Neural progenitor cell (in vitro differentiated cells): ENCODE measurements around the gene ZFPM1. TPM values are rescaled to one million over a fixed set of nuclear protein-coding genes. Genes with fewer than 3 reads are reported as not detected.
"Not testable (repeated sequence)": the region's sequence is repeated elsewhere in the genome, so short reads cannot be mapped to it uniquely, and the experiment has no call there.

Experiments used
- DNase-seq: peaks from one replicate; pipeline ENCODE4 v3.0.0-alpha.2; 2016; ENCODE audit warnings: low spot score
- H2AFZ ChIP-seq: fragments of 200-600 bp; sonication (generic); replicated peaks from 2 replicates; pipeline ENCODE4 v1.6.1; 2016; ENCODE audit warnings: antibody characterized with exemption
- H3F3A ChIP-seq: fragments of 200-600 bp; sonication (generic); 2 replicates; pipeline ENCODE4 v1.6.1; 2016; ENCODE audit warnings: antibody characterized with exemption, low read depth
- H3K27ac ChIP-seq: fragments of 200-600 bp; sonication (generic); 2 replicates; pipeline ENCODE4 v1.5.1; 2016; ENCODE audit warnings: mild to moderate bottlenecking
- H3K27me3 ChIP-seq: fragments of 200-600 bp; sonication (generic); 2 replicates; pipeline ENCODE4 v1.6.1; 2016; ENCODE audit warnings: mild to moderate bottlenecking, moderate library complexity
- H3K36me3 ChIP-seq: fragments of 200-600 bp; sonication (generic); 2 replicates; pipeline ENCODE4 v1.5.1; 2016
- H3K4me1 ChIP-seq: fragments of 200-600 bp; sonication (generic); 2 replicates; pipeline ENCODE4 v1.6.1; 2016; ENCODE audit warnings: mixed run types
- H3K4me2 ChIP-seq: fragments of 200-600 bp; sonication (generic); 2 replicates; pipeline ENCODE4 v1.6.1; 2016
- H3K4me3 ChIP-seq: fragments of 200-600 bp; sonication (generic); 2 replicates; pipeline ENCODE4 v1.5.1; 2016
- H3K79me2 ChIP-seq: fragments of 200-600 bp; sonication (generic); 2 replicates; pipeline ENCODE4 v1.6.1; 2016; ENCODE audit warnings: low read depth
- H3K9ac ChIP-seq: fragments of 200-600 bp; sonication (generic); 2 replicates; pipeline ENCODE4 v1.6.1; 2016
- H3K9me3 ChIP-seq: fragments of 200-600 bp; sonication (generic); 2 replicates; pipeline ENCODE4 v1.5.1; 2016; ENCODE audit warnings: low read depth
- H4K20me1 ChIP-seq: fragments of 200-600 bp; sonication (generic); 2 replicates; pipeline ENCODE4 v1.6.1; 2016; ENCODE audit warnings: low read depth
- H3K27ac Mint-ChIP-seq: 3 replicates; pipeline ENCODE4 v1.8.0; 2021; ENCODE audit warnings: mixed read lengths
- H3K27me3 Mint-ChIP-seq: 2 replicates; pipeline ENCODE4 v1.8.0; 2022; ENCODE audit warnings: low read depth, mild to moderate bottlenecking, inconsistent platforms, moderate library complexity, mixed read lengths; ENCODE audit not compliant: insufficient read depth
- H3K36me3 Mint-ChIP-seq: 3 replicates; pipeline ENCODE4 v1.8.0; 2021; ENCODE audit warnings: mixed read lengths
- H3K4me1 Mint-ChIP-seq: 3 replicates; pipeline ENCODE4 v1.8.0; 2021; ENCODE audit warnings: mixed read lengths
- H3K4me3 Mint-ChIP-seq: 3 replicates; pipeline ENCODE4 v1.8.0; 2021; ENCODE audit warnings: mild to moderate bottlenecking, moderate library complexity, mixed read lengths
- H3K9me3 Mint-ChIP-seq: 3 replicates; pipeline ENCODE4 v1.8.0; 2020; ENCODE audit warnings: mixed read lengths
- CTCF ChIP-seq: fragments of 200-600 bp; sonication (generic); IDR thresholded peaks from 2 replicates; pipeline ENCODE4 v1.5.1; 2017; ENCODE audit warnings: antibody characterized with exemption, mild to moderate bottlenecking
- EZH2 ChIP-seq: fragments of 200-600 bp; sonication (generic); IDR thresholded peaks from 2 replicates; pipeline ENCODE4 v1.6.1; 2017; ENCODE audit warnings: antibody characterized with exemption, mild to moderate bottlenecking, moderate library complexity
- EZH2phosphoT487 ChIP-seq: fragments of 200-600 bp; sonication (generic); IDR thresholded peaks from 2 replicates; pipeline ENCODE4 v1.6.1; 2017; ENCODE audit warnings: antibody characterized with exemption
- total RNA-seq: library from RNA; depleted of rRNA; stranded (reverse); fragments of >200 nt; gene quantifications from 2 replicates; pipeline ENCODE4 v1.2.3, GENCODE V29; 2015; ENCODE audit warnings: low replicate concordance

Gene ZFPM1
- total RNA-seq, 1 donor from 2014 or later: 0.36 TPM

DNA sequence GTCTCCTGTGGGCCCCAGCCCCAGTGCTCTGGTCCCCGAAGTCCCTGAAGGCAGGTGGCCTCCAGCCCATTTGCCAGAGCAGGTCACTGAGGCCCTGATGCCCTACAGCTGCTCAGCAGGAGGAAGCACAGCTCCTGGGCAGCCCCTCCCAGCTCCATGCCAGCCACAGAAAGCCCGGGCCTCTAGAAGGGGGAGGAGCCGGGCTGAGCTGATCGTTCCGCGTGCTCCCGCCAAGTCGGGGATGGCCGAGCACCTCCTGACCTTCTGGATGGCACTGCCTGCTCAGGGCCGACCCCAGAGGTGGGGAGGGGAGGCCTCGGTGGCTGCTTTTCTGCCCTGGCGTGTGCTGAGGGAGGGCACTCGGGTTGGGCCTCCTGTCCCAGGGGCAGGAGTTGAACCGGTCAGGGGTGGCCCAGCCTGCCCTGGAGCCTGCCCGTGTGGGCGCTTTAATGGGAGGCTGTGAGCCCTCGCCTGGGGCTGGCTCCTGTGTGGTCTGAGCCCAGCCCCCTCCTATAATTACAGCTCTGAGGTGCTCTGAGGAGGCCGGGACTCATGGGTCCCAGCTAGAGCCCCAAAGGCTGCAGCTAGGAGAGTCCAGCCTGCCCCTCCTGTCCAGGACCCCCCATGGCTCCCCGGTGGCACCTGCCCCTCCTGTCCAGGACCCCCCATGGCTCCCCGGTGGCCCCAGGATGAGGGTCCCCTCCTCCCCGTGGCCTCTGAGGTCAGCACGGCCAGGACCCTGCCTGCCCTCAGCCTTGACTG, 29.7 kb downstream of the ZFPM1 start:
- Histone ChIP-seq H3K27ac (no peak overlapping the region), H3K4me1 (peaks cover 19% of the 10 kb centered on the region), H3K27me3 (no peaks in the 10 kb centered on the region), H3F3A (peaks cover 3% of the 10 kb centered on the region), H2AFZ (no peak overlapping the region), H3K4me3 (no peak overlapping the region), H3K36me3 (no peaks in the 10 kb centered on the region), H3K79me2 (no peaks in the 10 kb centered on the region), H3K9me3 (no peaks in the 10 kb centered on the region), H4K20me1 (peaks cover 13% of the 10 kb centered on the region), H3K4me2 (peak overlapping the region; percentile 17), H3K9ac (no peak overlapping the region)
- peak; percentile 66 for DNase-seq
- Mint-ChIP-seq H3K36me3 (peaks cover 2% of the 10 kb centered on the region), H3K27ac (no peak overlapping the region), H3K27me3 (peaks cover 4% of the 10 kb centered on the region), H3K4me3 (no peak overlapping the region), H3K9me3 (no peaks in the 10 kb centered on the region), H3K4me1 (peaks cover 24% of the 10 kb centered on the region)
- no peak for TF ChIP-seq EZH2phosphoT487

DNA sequence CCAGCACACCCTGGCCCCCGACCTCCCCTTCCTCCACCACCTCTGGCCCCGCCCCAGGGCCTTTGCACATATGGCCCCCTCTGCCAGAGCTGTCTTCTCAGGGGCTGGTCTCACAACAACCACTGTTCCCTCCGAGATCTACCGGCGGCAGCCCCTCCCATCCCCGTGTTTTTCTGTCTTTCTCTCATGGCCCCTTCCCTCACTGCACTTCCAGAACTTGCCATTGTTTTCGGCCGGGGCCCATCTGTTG, 30.2 kb downstream of the ZFPM1 start:
- Mint-ChIP-seq H3K9me3 (no peaks in the 10 kb centered on the region), H3K4me1 (peaks cover 20% of the 10 kb centered on the region), H3K36me3 (peaks cover 2% of the 10 kb centered on the region), H3K27me3 (peaks cover 4% of the 10 kb centered on the region), H3K4me3 (peak overlapping the region; percentile 20), H3K27ac (no peak overlapping the region)
- no peak for TF ChIP-seq EZH2
- H3K27ac ChIP-seq: no peak overlapping the region
- no peak overlapping the region for H3K4me3 ChIP-seq
- H2AFZ ChIP-seq: no peak overlapping the region
- H4K20me1 ChIP-seq: peaks cover 13% of the 10 kb centered on the region
- no peak for DNase-seq
- H3K79me2 ChIP-seq: no peaks in the 10 kb centered on the region
- no peak overlapping the region for H3K4me2 ChIP-seq
- H3K36me3 ChIP-seq: no peaks in the 10 kb centered on the region
- peaks cover 16% of the 10 kb centered on the region for H3K4me1 ChIP-seq
- no peaks in the 10 kb centered on the region for H3K27me3 ChIP-seq
- H3F3A ChIP-seq: peaks cover 3% of the 10 kb centered on the region
- no peaks in the 10 kb centered on the region for H3K9me3 ChIP-seq
- H3K9ac ChIP-seq: no peak overlapping the region

- no peak overlapping the region for H3K27ac ChIP-seq
- peaks cover 13% of the 10 kb centered on the region for H4K20me1 ChIP-seq
- peaks cover 17% of the 10 kb centered on the region for H3K4me1 Mint-ChIP-seq
- no peak overlapping the region for H3K4me3 Mint-ChIP-seq
- no peak for DNase-seq
- no peaks in the 10 kb centered on the region for H3K9me3 ChIP-seq
- H3K9me3 Mint-ChIP-seq: no peaks in the 10 kb centered on the region
- H3K4me3 ChIP-seq: no peak overlapping the region
- H3K27ac Mint-ChIP-seq: peak overlapping the region; percentile 86
- no peak overlapping the region for H3K9ac ChIP-seq
- H3K36me3 Mint-ChIP-seq: peaks cover 2% of the 10 kb centered on the region
- no peaks in the 10 kb centered on the region for H3K36me3 ChIP-seq
- H3F3A ChIP-seq: peaks cover 3% of the 10 kb centered on the region
- peaks cover 12% of the 10 kb centered on the region for H3K4me1 ChIP-seq
- no peaks in the 10 kb centered on the region for H3K27me3 ChIP-seq
- H3K4me2 ChIP-seq: no peak overlapping the region
- no peaks in the 10 kb centered on the region for H3K79me2 ChIP-seq
- H3K27me3 Mint-ChIP-seq: peaks cover 4% of the 10 kb centered on the region
- H2AFZ ChIP-seq: no peak overlapping the region
- no peak for TF ChIP-seq EZH2phosphoT487
Measured at GRCh38 chr16:88484505-88485365, 31.7 kb downstream of the ZFPM1 start.

DNA sequence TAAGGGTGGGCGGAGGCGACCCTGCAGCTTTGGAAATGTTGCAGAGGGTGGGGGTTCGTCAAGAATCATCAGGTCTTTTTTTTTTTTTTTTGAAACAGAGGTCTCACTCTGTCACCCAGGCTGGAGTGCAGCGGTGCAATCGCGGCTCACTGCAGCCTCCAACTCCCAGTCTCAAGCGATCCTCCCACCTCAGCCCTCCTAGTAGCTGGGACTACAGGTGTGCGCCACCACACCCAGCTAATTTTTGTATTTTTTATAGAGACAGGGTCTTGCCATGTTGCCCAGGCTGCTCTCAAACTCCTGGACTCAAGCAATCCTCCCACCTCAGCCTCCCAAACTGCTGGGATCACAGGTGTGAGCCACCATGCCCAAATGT, 32.3 kb downstream of the ZFPM1 start:
- H3F3A ChIP-seq, H2AFZ ChIP-seq, H3K27ac ChIP-seq, H3K36me3 ChIP-seq, H3K36me3 Mint-ChIP-seq, H3K4me2 ChIP-seq, H3K27ac Mint-ChIP-seq, H3K4me3 ChIP-seq, H3K4me3 Mint-ChIP-seq, H3K9ac ChIP-seq, H3K79me2 ChIP-seq, H3K9me3 Mint-ChIP-seq, H3K9me3 ChIP-seq, DNase-seq, H3K27me3 ChIP-seq, H3K27me3 Mint-ChIP-seq: not testable (repeated sequence)
- peaks cover 17% of the 10 kb centered on the region for H3K4me1 Mint-ChIP-seq
- Histone ChIP-seq H4K20me1 (peaks cover 13% of the 10 kb centered on the region), H3K4me1 (peaks cover 12% of the 10 kb centered on the region)

GRCh38 chr16:88486398-88487123, 33.5 kb downstream of the ZFPM1 start:
- TF ChIP-seq CTCF: no peak
- no peak for TF ChIP-seq EZH2
- no peak for TF ChIP-seq EZH2phosphoT487
- H3K36me3 Mint-ChIP-seq: peaks cover 2% of the 10 kb centered on the region

More at GRCh38 chr16:88486398-88487123, 33.5 kb downstream of the ZFPM1 start:
- H3K36me3 ChIP-seq: no peaks in the 10 kb centered on the region
- Mint-ChIP-seq H3K4me3 (no peak overlapping the region), H3K27me3 (no peaks in the 10 kb centered on the region), H3K27ac (no peak overlapping the region), H3K4me1 (peaks cover 15% of the 10 kb centered on the region), H3K9me3 (no peaks in the 10 kb centered on the region)
- no peaks in the 10 kb centered on the region for H3K79me2 ChIP-seq
- H3K4me2 ChIP-seq: no peak overlapping the region
- DNase-seq: no peak
- H3K9me3 ChIP-seq: no peaks in the 10 kb centered on the region
- H3F3A ChIP-seq: peaks cover 3% of the 10 kb centered on the region
- H4K20me1 ChIP-seq: peaks cover 13% of the 10 kb centered on the region
- H2AFZ ChIP-seq: no peak overlapping the region
- H3K4me1 ChIP-seq: peaks cover 12% of the 10 kb centered on the region
- no peaks in the 10 kb centered on the region for H3K27me3 ChIP-seq
- no peak overlapping the region for H3K27ac ChIP-seq
- no peak overlapping the region for H3K9ac ChIP-seq
- no peak overlapping the region for H3K4me3 ChIP-seq
